Neural cell (in vitro differentiated cells): Measurements from ENCODE around the gene LCP2. TPM values are rescaled to one million over a fixed set of nuclear protein-coding genes. Genes with fewer than 3 reads are reported as not detected.

Experiments used
- H2AFZ ChIP-seq: fragments of 200-600, 300-800 bp; sonication (generic), shearing (Covaris generic); 2 replicates; pipeline ENCODE4 v1.6.0; 2014; ENCODE audit warnings: low read depth, mild to moderate bottlenecking, antibody characterized with exemption, low read length, moderate library complexity
- H3F3A ChIP-seq: fragments of 200-600 bp; shearing (Covaris generic); 2 replicates; pipeline ENCODE4 v1.6.1; 2016; ENCODE audit warnings: mild to moderate bottlenecking, moderate library complexity, mixed read lengths, antibody characterized with exemption, low read length; ENCODE audit not compliant: insufficient read depth, poor library complexity, severe bottlenecking
- H3K27ac ChIP-seq: fragments of 200-600, 300-800 bp; sonication (generic), shearing (Covaris generic); 2 replicates; pipeline ENCODE4 v1.5.1; 2014; ENCODE audit warnings: mild to moderate bottlenecking, low read length, moderate library complexity
- H3K27me3 ChIP-seq: fragments of 300-800, 200-600 bp; sonication (generic), shearing (Covaris generic); 2 replicates; pipeline ENCODE4 v1.6.0; 2014; ENCODE audit warnings: mild to moderate bottlenecking, low read depth, low read length, moderate library complexity; ENCODE audit not compliant: insufficient read depth
- H3K36me3 ChIP-seq: fragments of 300-800, 200-600 bp; sonication (generic), shearing (Covaris generic); 2 replicates; pipeline ENCODE4 v1.5.1; 2014; ENCODE audit warnings: mild to moderate bottlenecking, antibody characterized with exemption, low read length, moderate library complexity; ENCODE audit not compliant: insufficient read depth
- H3K4me2 ChIP-seq: fragments of 300-800, 200-600 bp; sonication (generic), shearing (Covaris generic); 2 replicates; pipeline ENCODE4 v1.6.0; 2014; ENCODE audit warnings: mild to moderate bottlenecking, low read length
- H3K4me3 ChIP-seq: fragments of 300-800, 200-600 bp; sonication (generic), shearing (Covaris generic); 2 replicates; pipeline ENCODE4 v1.5.1; 2014; ENCODE audit warnings: mild to moderate bottlenecking, low read length, moderate library complexity
- H3K79me2 ChIP-seq: fragments of 200-600 bp; shearing (Covaris generic); replicated peaks from 2 replicates; pipeline ENCODE4 v1.6.0; 2014; ENCODE audit warnings: mild to moderate bottlenecking, low read length, moderate library complexity; ENCODE audit not compliant: insufficient read depth
- H3K9ac ChIP-seq: fragments of 300-800, 200-600 bp; sonication (generic), shearing (Covaris generic); 2 replicates; pipeline ENCODE4 v1.6.1; 2016; ENCODE audit warnings: mild to moderate bottlenecking, low read length, mixed read lengths
- H3K9me2 ChIP-seq: fragments of 200-600 bp; shearing (Covaris generic); 2 replicates; pipeline ENCODE4 v1.6.1; 2016; ENCODE audit warnings: mild to moderate bottlenecking, low read length, mixed read lengths; ENCODE audit not compliant: insufficient read depth
- H3K9me3 ChIP-seq: fragments of 200-600, 300-800 bp; sonication (generic), shearing (Covaris generic); 2 replicates; pipeline ENCODE4 v1.6.1; 2016; ENCODE audit warnings: mild to moderate bottlenecking, mixed run types, low read length, moderate library complexity, mixed read lengths
- H4K20me1 ChIP-seq: fragments of 200-600 bp; shearing (Covaris generic); 2 replicates; pipeline ENCODE4 v1.6.1; 2016; ENCODE audit warnings: mild to moderate bottlenecking, mixed run types; ENCODE audit not compliant: insufficient read depth
- CTCF ChIP-seq: fragments of 450-650 bp; IDR thresholded peaks from 2 replicates; pipeline ENCODE4 v1.5.1; 2014; ENCODE audit warnings: antibody characterized with exemption, mild to moderate bottlenecking, moderate library complexity; ENCODE audit not compliant: poor library complexity, severe bottlenecking
- EP300 ChIP-seq: fragments of 450-650 bp; conservative IDR thresholded peaks from 2 replicates; pipeline ENCODE4 v1.6.1; 2014; ENCODE audit warnings: antibody characterized with exemption, mild to moderate bottlenecking, moderate library complexity; ENCODE audit not compliant: poor library complexity, severe bottlenecking
- EZH2 ChIP-seq: fragments of 200-600, 300-800 bp; shearing (Covaris generic), sonication (generic); IDR thresholded peaks from 2 replicates; pipeline ENCODE4 v1.6.1; 2014; ENCODE audit warnings: antibody characterized with exemption, low read length, borderline replicate concordance, mild to moderate bottlenecking; ENCODE audit not compliant: insufficient read depth, poor library complexity, severe bottlenecking
- MXI1 ChIP-seq: fragments of 450-650 bp; conservative IDR thresholded peaks from 2 replicates; pipeline ENCODE4 v1.6.1; 2014; ENCODE audit warnings: antibody characterized with exemption, mild to moderate bottlenecking; ENCODE audit not compliant: poor library complexity, severe bottlenecking
- POLR2AphosphoS5 ChIP-seq: IDR thresholded peaks from 2 replicates; pipeline ENCODE4 v1.6.1; 2012
- RAD21 ChIP-seq: fragments of 450-650 bp; conservative IDR thresholded peaks from 2 replicates; pipeline ENCODE4 v1.6.1; 2014; ENCODE audit warnings: antibody characterized with exemption, mild to moderate bottlenecking, moderate library complexity
- SMC3 ChIP-seq: fragments of 450-650 bp; conservative IDR thresholded peaks from 2 replicates; pipeline ENCODE4 v1.6.1; 2014; ENCODE audit warnings: antibody characterized with exemption, mild to moderate bottlenecking, moderate library complexity; ENCODE audit not compliant: poor library complexity
- TAF1 ChIP-seq: IDR thresholded peaks from 2 replicates; pipeline ENCODE4 v1.6.1; 2012; ENCODE audit warnings: low read depth
- polyA plus RNA-seq: library from polyadenylated mRNA; depleted of rRNA; stranded (reverse); fragments of >200 nt; gene quantifications from 2 replicates; pipeline ENCODE4 v1.2.3, GENCODE V29; 2014
- TF ChIP-seq, protein P1 (sequence below): IDR thresholded peaks from 2 replicates; pipeline ENCODE4 v1.6.1; 2012; ENCODE audit warnings: borderline replicate concordance

LCP2 gene
- polyA plus RNA-seq, 1 donor from 2014 or later: not detected

GRCh38 chr5:170333161-170333910, 35.8 kb upstream of the LCP2 start:
- no peaks in the 10 kb centered on the region for H3K36me3 ChIP-seq
- H3K27ac ChIP-seq: peak overlapping the region; percentile 33
- no peaks in the 10 kb centered on the region for H3K79me2 ChIP-seq
- no peak overlapping the region for H3K9ac ChIP-seq
- H3K9me3 ChIP-seq: no peaks in the 10 kb centered on the region
- no peak overlapping the region for H3K4me3 ChIP-seq
- no peaks in the 10 kb centered on the region for H3F3A ChIP-seq
- H3K9me2 ChIP-seq: no peaks in the 10 kb centered on the region
- no peak overlapping the region for H3K4me2 ChIP-seq
- H2AFZ ChIP-seq: no peak overlapping the region
- TF ChIP-seq CTCF (no peak), POLR2AphosphoS5 (no peak), SMC3 (no peak), EP300 (no peak)
- H4K20me1 ChIP-seq: no peaks in the 10 kb centered on the region
- no peaks in the 10 kb centered on the region for H3K27me3 ChIP-seq

DNA sequence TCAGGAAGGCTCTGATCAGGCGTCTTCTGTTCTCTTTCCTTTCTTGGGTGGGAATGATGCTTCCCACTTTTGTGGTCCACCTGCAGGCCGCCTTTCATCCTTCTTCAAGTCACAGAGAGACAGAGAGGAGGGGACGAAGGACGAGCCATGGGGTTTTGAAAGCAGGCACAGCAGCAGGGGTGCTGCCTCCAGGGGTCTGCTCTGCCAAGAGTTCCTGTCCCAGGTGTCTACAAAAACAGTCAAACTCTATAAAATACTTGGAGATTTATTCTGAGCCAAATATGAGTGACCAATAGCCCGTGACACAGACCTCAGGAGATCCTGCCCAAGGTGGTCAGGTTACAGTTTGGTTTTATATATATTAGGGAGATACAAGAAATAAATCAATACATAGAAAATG, 34.5 kb upstream of the LCP2 start:
- no peak overlapping the region for H3K27ac ChIP-seq
- TF ChIP-seq TAF1 (no peak), CTCF (no peak), RAD21 (no peak), SMC3 (no peak), POLR2AphosphoS5 (no peak), MXI1 (no peak), EZH2 (no peak), EP300 (no peak)
- TF ChIP-seq, protein P1, sequence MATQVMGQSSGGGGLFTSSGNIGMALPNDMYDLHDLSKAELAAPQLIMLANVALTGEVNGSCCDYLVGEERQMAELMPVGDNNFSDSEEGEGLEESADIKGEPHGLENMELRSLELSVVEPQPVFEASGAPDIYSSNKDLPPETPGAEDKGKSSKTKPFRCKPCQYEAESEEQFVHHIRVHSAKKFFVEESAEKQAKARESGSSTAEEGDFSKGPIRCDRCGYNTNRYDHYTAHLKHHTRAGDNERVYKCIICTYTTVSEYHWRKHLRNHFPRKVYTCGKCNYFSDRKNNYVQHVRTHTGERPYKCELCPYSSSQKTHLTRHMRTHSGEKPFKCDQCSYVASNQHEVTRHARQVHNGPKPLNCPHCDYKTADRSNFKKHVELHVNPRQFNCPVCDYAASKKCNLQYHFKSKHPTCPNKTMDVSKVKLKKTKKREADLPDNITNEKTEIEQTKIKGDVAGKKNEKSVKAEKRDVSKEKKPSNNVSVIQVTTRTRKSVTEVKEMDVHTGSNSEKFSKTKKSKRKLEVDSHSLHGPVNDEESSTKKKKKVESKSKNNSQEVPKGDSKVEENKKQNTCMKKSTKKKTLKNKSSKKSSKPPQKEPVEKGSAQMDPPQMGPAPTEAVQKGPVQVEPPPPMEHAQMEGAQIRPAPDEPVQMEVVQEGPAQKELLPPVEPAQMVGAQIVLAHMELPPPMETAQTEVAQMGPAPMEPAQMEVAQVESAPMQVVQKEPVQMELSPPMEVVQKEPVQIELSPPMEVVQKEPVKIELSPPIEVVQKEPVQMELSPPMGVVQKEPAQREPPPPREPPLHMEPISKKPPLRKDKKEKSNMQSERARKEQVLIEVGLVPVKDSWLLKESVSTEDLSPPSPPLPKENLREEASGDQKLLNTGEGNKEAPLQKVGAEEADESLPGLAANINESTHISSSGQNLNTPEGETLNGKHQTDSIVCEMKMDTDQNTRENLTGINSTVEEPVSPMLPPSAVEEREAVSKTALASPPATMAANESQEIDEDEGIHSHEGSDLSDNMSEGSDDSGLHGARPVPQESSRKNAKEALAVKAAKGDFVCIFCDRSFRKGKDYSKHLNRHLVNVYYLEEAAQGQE: no peak
- H3K4me3 ChIP-seq: no peak overlapping the region

More for the DNA sequence above, 34.5 kb upstream of the LCP2 start:
- Histone ChIP-seq H3K9me3 (no peaks in the 10 kb centered on the region), H3K9ac (no peak overlapping the region), H3F3A (no peaks in the 10 kb centered on the region), H4K20me1 (no peaks in the 10 kb centered on the region), H3K27me3 (no peaks in the 10 kb centered on the region), H3K9me2 (no peaks in the 10 kb centered on the region), H2AFZ (no peak overlapping the region), H3K36me3 (no peaks in the 10 kb centered on the region), H3K4me2 (no peak overlapping the region), H3K79me2 (no peaks in the 10 kb centered on the region)
